ENCODE measurements around the gene TUBAL3.
A peak's percentile ranks its signal among the peaks of the same experiment; 100 is the strongest.

Gene TUBAL3

GRCh38 chr10:5404208-5405041 is at the start of gene TUBAL3:
Gene TUBAL3 (minus strand): TSS chr10:5404828. CDS start chr10:5404792, 36 bp downstream.
- no peak for DNase-seq

- DNase-seq, result no peak
Measured at GRCh38 chr10:5453749-5454489, 49.3 kb upstream of the TUBAL3 start.

- DNase-seq, result no peak
Measured at GRCh38 chr10:5450605-5451384, 46.2 kb upstream of the TUBAL3 start.

- peak; percentile 72 for DNase-seq
Measured at GRCh38 chr10:5449823-5450222, 45.2 kb upstream of the TUBAL3 start.

- DNase-seq, result no peak
Measured at GRCh38 chr10:5449227-5449626, 44.6 kb upstream of the TUBAL3 start.

- no peak for DNase-seq
Measured at GRCh38 chr10:5448333-5449001, 43.8 kb upstream of the TUBAL3 start.

GRCh38 chr10:5447611-5448071 is 43.0 kb upstream of the TUBAL3 start:
- DNase-seq, result no peak

- no peak for DNase-seq
Measured at GRCh38 chr10:5447056-5447455, 42.4 kb upstream of the TUBAL3 start.

GRCh38 chr10:5446390-5446926 is 41.8 kb upstream of the TUBAL3 start:
- peak; percentile 95 for DNase-seq

- DNase-seq, result no peak
Measured at GRCh38 chr10:5445006-5445405, 40.4 kb upstream of the TUBAL3 start.

GRCh38 chr10:5443429-5443828 is 38.8 kb upstream of the TUBAL3 start:
- DNase-seq, result no peak

GRCh38 chr10:5442990-5443370 is 38.4 kb upstream of the TUBAL3 start:
- no peak for DNase-seq

GRCh38 chr10:5442065-5442989 is 37.7 kb upstream of the TUBAL3 start:
- no peak for DNase-seq

- no peak for DNase-seq
Measured at GRCh38 chr10:5441106-5441505, 36.5 kb upstream of the TUBAL3 start.

- no peak for DNase-seq
Measured at GRCh38 chr10:5440206-5440605, 35.6 kb upstream of the TUBAL3 start.

- no peak for DNase-seq
Measured at GRCh38 chr10:5435328-5435727, 30.7 kb upstream of the TUBAL3 start.

GRCh38 chr10:5434017-5434753 is 29.6 kb upstream of the TUBAL3 start:
- DNase-seq, result no peak

- no peak for DNase-seq
Measured at GRCh38 chr10:5433182-5433581, 28.6 kb upstream of the TUBAL3 start.

GRCh38 chr10:5428133-5428532 is 23.5 kb upstream of the TUBAL3 start:
- DNase-seq, result no peak

- DNase-seq, result no peak
Measured at GRCh38 chr10:5424751-5425150, 20.1 kb upstream of the TUBAL3 start.

GRCh38 chr10:5423771-5424170 is 19.1 kb upstream of the TUBAL3 start:
- no peak for DNase-seq

All from right forelimb (tissue), 1 donor.